ENCODE measurements around the gene KCNK13.

- TF ChIP-seq ZBTB33 (IDR thresholded peaks at IDR 0.05; ENCODE audit: borderline replicate concordance, low read depth) (no peak), EP300 (IDR thresholded peaks at IDR 0.05; ENCODE audit: borderline replicate concordance in 1 of 2, low read depth in 1 of 2, low read length in 1 of 2) (no peak), FOXM1 (IDR thresholded peaks at IDR 0.05; ENCODE audit: low read depth) (no peak), CTCF (IDR thresholded peaks at IDR 0.05) (no peak), GABPA (IDR thresholded peaks at IDR 0.05; ENCODE audit: low read depth) (no peak), FOXJ3 (CRISPR knock-in tag; IDR thresholded peaks at IDR 0.05) (no peak), NFIC (IDR thresholded peaks at IDR 0.05; ENCODE audit: borderline replicate concordance) (no peak), TCF12 (IDR thresholded peaks at IDR 0.05) (no peak), POLR2AphosphoS5 (IDR thresholded peaks at IDR 0.05; ENCODE audit: low read depth, low read length) (no peak), EZH2phosphoT487 (IDR thresholded peaks at IDR 0.05; ENCODE audit: borderline replicate concordance, low read depth) (no peak), MXI1 (IDR thresholded peaks at IDR 0.05; ENCODE audit: low read depth, low read length) (no peak), RCOR1 (IDR thresholded peaks at IDR 0.05; ENCODE audit: low read length) (no peak), CHD2 (IDR thresholded peaks at IDR 0.05; ENCODE audit: low read length, partially characterized antibody) (no peak)
Measured at GRCh38 chr14:90045616-90046015, 16.2 kb upstream of the KCNK13 start.

Data from SK-N-SH (cell line).